GM13977 (cell line): Measurements from ENCODE around the gene ANKRD34B.
A peak's percentile ranks its signal among the peaks of the same experiment; 100 is the strongest.

Source experiments
- DNase-seq: peaks from one replicate; pipeline ENCODE4 v3.0.0; 2012; ENCODE audit warnings: low spot score
- in situ Hi-C: fragments of 300-500 bp; cut with MboI; formaldehyde crosslinking; loops from one replicate; pipeline ENCODE4 v1.12.0; 2022; ENCODE audit warnings: low sequenced_read_pairs, low pct_unique_long_range_greater_than_20kb, mixed read lengths, inconsistent platforms; ENCODE audit not compliant: unreplicated experiment
- TF ChIP-seq, protein P1 (sequence below): IDR thresholded peaks from 2 replicates; pipeline ENCODE4 v1.5.1; 2012; ENCODE audit warnings: mild to moderate bottlenecking, control low read depth; ENCODE audit not compliant: insufficient read depth; ENCODE audit errors: extremely low read depth, missing control alignments

Gene ANKRD34B

DNA sequence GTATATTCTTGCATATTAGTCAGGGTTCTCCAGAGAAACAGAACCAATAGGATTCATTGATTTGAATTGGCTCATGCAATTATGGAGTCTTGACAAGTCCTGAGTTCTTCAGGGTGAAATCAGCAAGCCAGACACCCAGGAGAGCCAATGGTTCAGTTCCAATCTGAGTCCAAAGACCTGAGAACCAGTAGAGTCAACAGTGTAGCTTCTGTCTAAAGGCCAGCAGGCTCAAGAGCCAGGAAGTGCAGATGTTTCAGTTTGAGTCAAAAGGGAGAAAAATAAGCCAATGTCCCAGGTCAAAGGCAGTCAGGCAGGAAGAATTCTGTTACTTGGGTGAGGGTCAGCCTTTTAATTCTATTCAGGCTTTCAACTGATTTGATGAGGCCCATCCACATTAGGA is 37.8 kb upstream of the ANKRD34B start:
- in situ Hi-C loops: no loop called here
- TF ChIP-seq, protein P1, sequence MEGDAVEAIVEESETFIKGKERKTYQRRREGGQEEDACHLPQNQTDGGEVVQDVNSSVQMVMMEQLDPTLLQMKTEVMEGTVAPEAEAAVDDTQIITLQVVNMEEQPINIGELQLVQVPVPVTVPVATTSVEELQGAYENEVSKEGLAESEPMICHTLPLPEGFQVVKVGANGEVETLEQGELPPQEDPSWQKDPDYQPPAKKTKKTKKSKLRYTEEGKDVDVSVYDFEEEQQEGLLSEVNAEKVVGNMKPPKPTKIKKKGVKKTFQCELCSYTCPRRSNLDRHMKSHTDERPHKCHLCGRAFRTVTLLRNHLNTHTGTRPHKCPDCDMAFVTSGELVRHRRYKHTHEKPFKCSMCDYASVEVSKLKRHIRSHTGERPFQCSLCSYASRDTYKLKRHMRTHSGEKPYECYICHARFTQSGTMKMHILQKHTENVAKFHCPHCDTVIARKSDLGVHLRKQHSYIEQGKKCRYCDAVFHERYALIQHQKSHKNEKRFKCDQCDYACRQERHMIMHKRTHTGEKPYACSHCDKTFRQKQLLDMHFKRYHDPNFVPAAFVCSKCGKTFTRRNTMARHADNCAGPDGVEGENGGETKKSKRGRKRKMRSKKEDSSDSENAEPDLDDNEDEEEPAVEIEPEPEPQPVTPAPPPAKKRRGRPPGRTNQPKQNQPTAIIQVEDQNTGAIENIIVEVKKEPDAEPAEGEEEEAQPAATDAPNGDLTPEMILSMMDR: no peak
- peak; percentile 34 for DNase-seq

DNA sequence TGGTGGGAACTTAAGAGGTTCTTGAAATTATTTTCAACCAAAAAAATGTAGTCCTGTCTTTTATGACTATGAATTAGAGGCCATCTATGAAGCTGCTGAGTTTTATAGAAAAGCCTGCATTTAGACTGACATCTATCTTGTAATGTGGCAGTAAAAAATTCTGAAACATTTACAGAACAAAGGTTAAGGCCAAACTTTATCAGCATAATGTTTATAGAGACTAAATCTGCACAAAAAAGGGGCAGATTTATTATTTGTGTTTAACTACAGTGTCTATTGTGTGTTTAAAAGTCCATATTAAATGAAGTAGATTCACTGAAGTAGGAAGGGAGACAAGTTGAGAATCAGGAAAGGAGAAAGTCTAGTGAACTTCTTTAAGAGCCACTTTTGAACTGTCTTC is 37.3 kb upstream of the ANKRD34B start:
- in situ Hi-C loops: no loop called here
- DNase-seq: no peak
- TF ChIP-seq, protein P1: no peak

DNA sequence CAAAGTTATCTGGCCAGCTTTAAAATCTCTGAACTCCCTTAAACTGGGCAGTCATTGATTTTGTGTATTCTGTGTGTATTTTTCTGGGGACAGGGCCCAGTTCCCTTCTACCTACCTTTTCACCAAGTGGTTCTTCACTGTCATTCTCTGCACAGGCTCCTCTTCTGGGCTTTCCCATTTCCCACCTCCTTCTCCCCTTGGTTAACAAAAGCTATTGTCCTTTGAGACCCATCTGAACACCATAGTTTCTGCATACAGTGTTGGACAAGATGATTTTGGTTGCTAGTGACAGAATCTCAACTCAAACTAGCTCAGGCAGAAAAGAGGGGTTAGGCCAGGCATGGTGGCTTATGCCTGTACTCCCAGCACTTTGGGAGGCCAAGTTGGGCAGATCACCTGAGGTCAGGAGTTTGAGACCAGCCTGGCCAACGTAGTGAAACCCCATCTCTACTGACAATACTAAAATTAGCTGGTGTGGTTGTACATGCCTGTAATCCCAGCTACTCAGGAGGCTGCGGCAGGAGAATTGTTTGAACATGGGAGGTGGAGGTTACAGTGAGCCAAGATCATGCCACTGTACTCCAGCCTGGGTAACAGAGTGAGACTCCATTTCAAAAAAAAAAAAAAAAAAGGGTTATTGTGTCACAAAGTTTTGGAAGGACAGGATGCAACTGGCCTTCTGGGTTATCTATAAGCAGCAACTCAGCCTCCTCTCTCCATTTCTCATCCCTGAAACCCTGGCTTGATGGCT is 31.0 kb upstream of the ANKRD34B start:
- in situ Hi-C loops: no loop called here
- TF ChIP-seq, protein P1: no peak
- DNase-seq: no peak

DNA sequence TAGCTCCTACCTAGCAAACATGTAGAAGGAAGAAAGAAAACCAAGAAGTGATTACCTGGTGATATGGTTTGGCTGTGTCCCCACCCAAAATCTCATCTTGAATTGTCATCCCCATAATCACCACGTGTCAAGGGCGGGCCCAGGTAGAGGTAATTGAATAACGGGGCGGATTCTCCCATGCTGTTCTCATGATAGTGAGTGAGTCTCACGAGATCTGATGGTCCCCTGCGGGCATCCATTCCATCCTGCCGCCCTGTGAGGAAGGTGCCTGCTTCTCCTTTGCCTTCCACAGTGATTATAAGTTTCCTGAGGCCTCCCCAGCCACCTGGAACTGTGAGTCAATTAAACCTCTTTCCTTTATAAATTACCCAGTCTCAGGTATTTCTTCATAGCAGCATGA is 27.4 kb upstream of the ANKRD34B start:
- no peak for DNase-seq
- TF ChIP-seq, protein P1: no peak
- in situ Hi-C loops: no loop called here

DNA sequence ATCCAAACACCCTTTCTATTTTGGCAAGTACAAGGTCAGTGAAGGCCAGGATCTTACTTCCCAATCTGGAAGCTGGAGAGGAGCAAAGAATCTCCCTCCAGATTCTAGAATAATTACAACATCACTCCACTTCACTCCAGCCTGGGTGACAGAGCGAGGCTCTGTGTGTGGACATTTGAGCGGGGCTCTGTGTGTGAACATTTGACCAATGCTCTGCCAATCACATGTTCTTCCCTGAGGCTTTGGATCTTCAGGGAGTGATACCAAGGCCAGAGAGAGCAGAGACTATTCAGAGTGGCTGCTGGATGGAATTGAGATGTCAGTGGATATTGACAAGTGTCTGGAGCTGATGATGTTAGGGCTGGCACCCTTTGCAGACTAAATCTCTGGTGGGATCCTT is 24.7 kb upstream of the ANKRD34B start:
- TF ChIP-seq, protein P1: no peak
- no peak for DNase-seq
- in situ Hi-C loops: no loop called here

DNA sequence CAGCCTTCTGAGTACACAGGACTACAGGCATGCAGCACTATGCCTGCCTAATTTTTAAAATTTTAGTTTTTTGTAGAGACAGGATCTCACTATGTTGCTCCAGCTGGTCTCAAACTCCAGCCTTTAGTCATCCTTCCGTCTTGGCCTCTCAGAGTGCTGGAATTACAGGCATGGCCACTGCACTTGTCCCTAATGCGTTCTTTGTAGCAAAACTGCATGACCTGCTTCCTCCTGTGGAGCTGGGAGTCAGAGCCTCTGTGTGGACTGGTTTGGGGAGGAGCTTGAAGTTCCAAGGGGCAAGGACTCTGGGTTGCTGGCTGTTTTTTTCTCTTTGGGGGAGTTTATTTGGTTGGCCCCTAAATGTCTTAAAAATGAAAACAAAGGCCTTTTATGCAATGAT is 22.7 kb upstream of the ANKRD34B start:
- TF ChIP-seq, protein P1: no peak
- in situ Hi-C loops: no loop called here
- no peak for DNase-seq
